CD4-positive, CD25-positive, alpha-beta regulatory T cell (primary cell): ENCODE results near the gene WDR45. TPM values are rescaled to one million over a fixed set of nuclear protein-coding genes. Genes with fewer than 3 reads are reported as not detected.

ENCODE experiments used
- ATAC-seq, 2 donors: fragments of 150-1000 bp; cut with Tn5 transposase; one replicate each; pipeline ENCODE4 v1.10.0; 2021; ENCODE audit warnings: low read depth in 2 of 2, moderate number of reproducible peaks in 2 of 2, moderate library complexity in 1 of 2
- DNase-seq, 3 donors: peaks; one replicate each; pipeline versions ENCODE4 v3.0.0 to v3.0.0-alpha.2; 2012 to 2022; ENCODE audit warnings: mixed read lengths in 1 of 3
- H3K27ac ChIP-seq: one replicate; pipeline ENCODE4 v1.7.0; 2013; ENCODE audit warnings: mild to moderate bottlenecking, low read length; ENCODE audit not compliant: insufficient read depth, poor library complexity, severe bottlenecking
- H3K27me3 ChIP-seq: one replicate; pipeline ENCODE4 v1.7.0; 2013; ENCODE audit warnings: low read length; ENCODE audit not compliant: control insufficient read depth, insufficient read depth
- H3K36me3 ChIP-seq: one replicate; pipeline ENCODE4 v1.7.0; 2013; ENCODE audit warnings: mild to moderate bottlenecking, low read length, moderate library complexity; ENCODE audit not compliant: control insufficient read depth, insufficient read depth
- H3K4me1 ChIP-seq: 2 replicates; pipeline ENCODE4 v1.7.0; 2013; ENCODE audit warnings: mild to moderate bottlenecking, low read length; ENCODE audit not compliant: insufficient read depth, control insufficient read depth, poor library complexity, severe bottlenecking
- H3K4me3 ChIP-seq: one replicate; pipeline ENCODE4 v1.7.0; 2013; ENCODE audit warnings: low read depth, mild to moderate bottlenecking, low read length, moderate library complexity
- H3K9me3 ChIP-seq, 2 experiments: 1 replicate in 1 of 2; 2 replicates in 1 of 2; pipeline ENCODE4 v1.7.0; 2013; ENCODE audit warnings: low read length in 2 of 2, mild to moderate bottlenecking in 1 of 2, moderate library complexity in 1 of 2; ENCODE audit not compliant: control insufficient read depth in 2 of 2
- H3K27ac Mint-ChIP-seq, 3 donors: one replicate each; pipeline ENCODE4 v1.8.0; 2020 to 2022; ENCODE audit warnings: mild to moderate bottlenecking in 3 of 3, mixed read lengths in 3 of 3, moderate library complexity in 2 of 3
- H3K27me3 Mint-ChIP-seq: one replicate; pipeline ENCODE4 v1.8.0; 2022; ENCODE audit warnings: mild to moderate bottlenecking, mixed read lengths
- H3K36me3 Mint-ChIP-seq: one replicate; pipeline ENCODE4 v1.8.0; 2020; ENCODE audit warnings: mixed read lengths
- H3K4me1 Mint-ChIP-seq, 4 donors: one replicate each; pipeline ENCODE4 v1.8.0; 2020 to 2022; ENCODE audit warnings: mixed read lengths in 4 of 4, mild to moderate bottlenecking in 1 of 4
- H3K4me3 Mint-ChIP-seq, 4 donors: one replicate each; pipeline ENCODE4 v1.8.0; 2020 to 2022; ENCODE audit warnings: mild to moderate bottlenecking in 4 of 4, mixed read lengths in 4 of 4, moderate library complexity in 3 of 4
- H3K9me3 Mint-ChIP-seq, 7 donors: one replicate each; pipeline ENCODE4 v1.8.0; 2020 to 2022; ENCODE audit warnings: mixed read lengths in 7 of 7, mild to moderate bottlenecking in 3 of 7, moderate library complexity in 2 of 7
- polyA plus RNA-seq, 4 donors: library from polyadenylated mRNA; unstranded; fragments of 300-500 nt; fragmentation: Illumina TruSeq; gene quantifications; one replicate each; pipeline ENCODE4 v1.2.3, GENCODE V29; 2021
- total RNA-seq: library from RNA; stranded (reverse); gene quantifications from one replicate; pipeline ENCODE4 v1.2.3, GENCODE V29; 2022

The WDR45 gene
- total and polyA plus RNA-seq, 5 donors from 2014 or later = 62.8 to 85.6 (median 68.3) TPM

DNA sequence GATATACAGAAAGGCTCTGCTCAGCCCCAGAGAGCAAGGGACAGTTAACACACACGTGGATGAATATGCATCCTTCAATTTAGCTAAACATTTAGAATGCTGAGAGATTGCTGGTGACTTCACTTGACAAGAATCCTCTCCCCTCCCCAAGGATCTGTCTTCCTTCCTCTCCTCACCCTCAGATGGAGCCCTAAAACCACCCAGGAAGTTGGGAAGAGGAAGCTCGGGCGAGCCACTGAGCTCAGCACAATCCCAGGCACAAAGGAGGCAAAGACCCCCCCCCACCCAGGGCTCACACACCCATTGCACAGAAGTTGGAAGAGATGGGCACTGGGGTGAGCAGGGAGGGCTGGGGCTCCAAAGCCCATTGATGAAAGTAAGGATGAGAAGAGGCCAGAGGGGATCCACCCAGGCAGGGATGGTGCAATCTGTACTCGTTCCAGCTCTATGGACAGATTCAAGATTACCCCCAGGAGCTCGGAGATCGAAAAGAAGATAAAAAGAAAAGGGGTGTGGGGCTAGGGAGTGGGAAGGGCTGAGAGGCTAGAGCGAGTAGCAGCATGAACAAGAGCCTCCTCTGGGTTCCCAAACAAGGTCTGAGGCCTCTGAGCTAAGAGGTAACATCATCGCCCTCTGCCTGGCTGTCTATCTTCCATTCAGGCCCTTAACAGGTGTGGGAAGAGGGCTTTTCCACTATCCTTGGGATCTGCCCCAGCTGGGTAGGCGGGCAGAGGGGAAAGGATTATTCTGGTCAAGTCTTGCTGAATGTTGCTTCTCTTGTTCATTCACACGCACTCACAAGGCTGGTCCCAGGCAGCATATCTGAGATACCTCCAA is 37.7 kb downstream of the WDR45 start:
- Mint-ChIP-seq H3K27me3 (no peaks in the 10 kb centered on the region), H3K27ac (peak overlapping the region; percentile 92 to 97 (median 95)), H3K4me3 (peak overlapping the region; percentile 89 to 97 (median 90)), H3K4me1 (peaks cover 0 to 40% (median 17%) of the 10 kb centered on the region in 4 donors), H3K9me3 (no peaks in the 10 kb centered on the region), H3K36me3 (peaks cover 10% of the 10 kb centered on the region)
- Histone ChIP-seq H3K4me3 (peak overlapping the region; percentile 83), H3K4me1 (peaks cover 32% of the 10 kb centered on the region), H3K27me3 (no peaks in the 10 kb centered on the region), H3K36me3 (peaks cover 15% of the 10 kb centered on the region), H3K27ac (peak overlapping the region; percentile 94), H3K9me3 (no peaks in the 10 kb centered on the region)
- no peak for ATAC-seq
- DNase-seq = peak in 2 of 3 donors; percentile 12 to 30

DNA sequence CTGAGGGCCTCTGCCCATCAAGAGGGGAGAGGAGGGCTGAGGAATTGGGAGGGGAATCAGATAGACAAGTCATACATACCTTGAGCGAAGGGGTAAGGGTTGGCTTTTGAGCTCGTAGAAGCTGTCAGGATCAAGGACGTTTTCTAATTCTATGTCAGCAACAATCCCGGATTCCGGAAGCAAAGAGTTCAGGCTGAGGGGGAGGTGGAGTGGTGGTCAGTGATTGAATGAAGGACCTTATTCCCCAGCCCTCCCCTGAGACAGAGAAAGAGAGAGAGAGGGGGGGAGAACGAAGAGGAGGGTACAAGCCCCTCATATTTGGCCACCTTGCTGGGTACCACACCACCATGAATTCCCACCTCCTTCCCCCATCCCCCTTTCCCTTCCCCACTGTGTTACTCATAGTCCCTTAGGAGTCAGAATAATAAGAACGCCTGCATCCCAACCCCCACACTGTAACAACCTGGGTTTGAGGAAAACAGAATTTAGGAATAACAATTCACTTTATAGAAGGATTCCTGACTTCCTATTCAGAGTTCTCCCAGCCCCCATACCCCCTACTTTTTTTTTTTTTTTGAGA is 39.2 kb downstream of the WDR45 start:
- Mint-ChIP-seq H3K27me3 (no peaks in the 10 kb centered on the region), H3K4me1 (peaks cover 0 to 40% (median 17%) of the 10 kb centered on the region in 4 donors), H3K9me3 (no peaks in the 10 kb centered on the region), H3K27ac (peak overlapping the region; percentile 51 to 73 (median 52)), H3K36me3 (peaks cover 10% of the 10 kb centered on the region), H3K4me3 (peak overlapping the region in 2 of 4 donors; percentile 57 to 89)
- peak overlapping the region; percentile 64 for H3K27ac ChIP-seq
- peak overlapping the region; percentile 7 for H3K4me3 ChIP-seq
- H3K4me1 ChIP-seq = peaks cover 32% of the 10 kb centered on the region
- no peaks in the 10 kb centered on the region for H3K9me3 ChIP-seq
- DNase-seq (no peak), ATAC-seq (no peak)
- H3K36me3 ChIP-seq = peaks cover 15% of the 10 kb centered on the region
- H3K27me3 ChIP-seq = no peaks in the 10 kb centered on the region

DNA sequence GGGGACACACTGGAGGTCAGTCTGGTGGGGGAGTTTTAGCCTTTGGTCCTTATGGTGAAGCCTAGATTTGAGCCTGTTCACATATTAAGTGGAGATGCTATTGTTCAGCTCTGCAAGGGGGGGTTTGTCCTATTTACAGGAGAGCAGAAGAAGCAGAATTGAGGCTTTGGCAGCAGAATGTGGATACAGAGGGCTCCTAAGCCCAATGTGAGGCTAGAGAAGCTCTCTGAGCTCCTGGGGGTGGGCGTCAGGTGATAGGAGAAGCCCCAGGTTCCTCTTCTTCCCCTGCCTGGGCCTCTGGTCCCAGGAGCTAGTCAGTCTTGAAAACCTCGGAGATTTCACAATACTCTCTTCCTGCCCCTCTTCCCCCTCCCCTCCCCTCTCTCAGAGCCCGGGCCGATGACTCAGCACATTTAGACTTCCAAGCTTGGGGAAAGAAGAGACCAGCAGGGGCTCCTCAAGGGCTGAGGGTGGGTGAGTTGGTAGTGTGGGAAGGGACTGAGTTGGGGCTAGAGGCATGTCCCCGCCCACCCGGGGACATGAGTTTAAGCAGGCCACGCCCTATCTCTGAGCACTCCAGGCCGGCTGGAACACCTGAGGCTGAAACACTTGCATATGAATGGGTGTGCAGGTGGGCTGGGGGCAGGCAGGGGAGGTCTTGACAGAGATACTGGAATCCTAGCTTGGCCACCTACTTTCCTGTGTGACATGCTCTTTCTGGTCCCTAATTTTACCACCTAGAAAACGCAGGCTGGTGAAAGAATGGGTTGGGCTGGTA is 39.9 kb downstream of the WDR45 start:
- Mint-ChIP-seq H3K27me3 (no peaks in the 10 kb centered on the region), H3K4me3 (peak overlapping the region; percentile 6 to 80 (median 54)), H3K36me3 (peaks cover 10% of the 10 kb centered on the region), H3K9me3 (no peaks in the 10 kb centered on the region), H3K27ac (peak overlapping the region; percentile 52 to 73 (median 68)), H3K4me1 (peaks cover 0 to 40% (median 17%) of the 10 kb centered on the region in 4 donors)
- H3K4me1 ChIP-seq = peaks cover 32% of the 10 kb centered on the region
- peaks cover 17% of the 10 kb centered on the region for H3K36me3 ChIP-seq
- H3K9me3 ChIP-seq = no peaks in the 10 kb centered on the region
- H3K27me3 ChIP-seq = no peaks in the 10 kb centered on the region
- H3K27ac ChIP-seq = peak overlapping the region; percentile 64
- peak overlapping the region; percentile 7 for H3K4me3 ChIP-seq
- ATAC-seq (no peak), DNase-seq (peak; percentile 21 to 59 (median 30))

DNA sequence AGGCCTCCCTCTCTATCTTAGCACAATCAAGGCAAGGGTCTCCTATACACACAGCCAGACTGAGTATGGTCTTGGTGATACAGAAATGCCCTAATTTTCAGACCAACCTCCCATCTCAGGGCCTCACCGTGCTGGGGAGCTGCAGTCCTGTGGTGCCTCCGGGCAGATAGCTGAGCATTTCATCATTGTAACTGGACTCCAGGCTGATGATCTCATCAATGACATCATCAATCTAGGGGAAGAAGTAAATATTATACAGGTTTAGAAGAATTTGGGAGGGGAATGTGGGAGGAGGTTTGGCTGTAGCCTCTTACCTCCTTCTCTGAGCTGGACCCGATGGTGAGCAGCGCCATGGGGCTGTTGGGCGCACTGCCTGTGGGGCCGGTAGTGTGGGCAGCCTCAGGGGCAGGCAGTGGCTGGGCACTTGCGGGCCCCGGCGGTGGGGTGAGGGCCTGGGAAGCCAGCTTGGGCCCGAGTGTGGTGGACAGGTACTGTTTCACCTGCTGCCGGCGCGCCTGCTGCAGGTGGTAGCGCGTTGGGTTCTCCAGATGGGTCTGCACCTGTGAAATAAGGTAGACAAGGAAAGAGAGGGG is 41.7 kb downstream of the WDR45 start:
- DNase-seq = no peak
- Histone ChIP-seq H3K4me3 (no peak overlapping the region), H3K4me1 (peaks cover 28% of the 10 kb centered on the region), H3K27ac (no peak overlapping the region), H3K9me3 (no peaks in the 10 kb centered on the region), H3K27me3 (no peaks in the 10 kb centered on the region), H3K36me3 (peaks cover 35% of the 10 kb centered on the region)
- no peak for ATAC-seq
- Mint-ChIP-seq H3K4me1 (peaks cover 0 to 33% (median 12%) of the 10 kb centered on the region in 4 donors), H3K36me3 (peaks cover 18% of the 10 kb centered on the region), H3K4me3 (peak overlapping the region in 1 of 4 donors; percentile 12), H3K27ac (peak overlapping the region in 1 of 3 donors; percentile 16), H3K9me3 (no peaks in the 10 kb centered on the region), H3K27me3 (no peaks in the 10 kb centered on the region)

DNA sequence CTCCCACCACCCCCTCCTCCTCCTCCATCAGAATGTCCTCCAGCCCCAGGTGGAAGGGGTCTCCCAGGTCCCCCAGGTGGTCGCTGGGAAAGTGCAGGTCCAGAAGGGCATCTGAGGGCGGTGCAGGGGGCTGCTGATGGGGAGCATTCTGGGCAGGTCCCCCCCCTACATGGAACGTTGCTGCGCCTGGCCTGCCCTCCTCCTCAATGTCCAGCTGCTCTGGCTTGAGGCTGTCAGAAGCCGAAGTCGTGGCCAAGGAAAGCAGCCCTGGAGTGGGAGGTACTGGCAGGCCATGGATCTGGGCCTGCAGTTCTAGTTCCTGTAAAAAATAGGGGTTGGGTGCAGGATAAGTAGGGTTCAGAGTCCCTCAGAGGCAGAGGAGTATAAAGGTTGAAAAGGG is 49.4 kb downstream of the WDR45 start:
- DNase-seq (no peak), ATAC-seq (no peak)
- Mint-ChIP-seq H3K27ac (peak overlapping the region in 1 of 3 donors; percentile 45), H3K36me3 (peaks cover 9% of the 10 kb centered on the region), H3K4me1 (peaks cover 0 to 2% (median 0%) of the 10 kb centered on the region in 4 donors), H3K27me3 (no peaks in the 10 kb centered on the region), H3K9me3 (peaks cover 0 to 2% (median 0%) of the 10 kb centered on the region in 7 donors), H3K4me3 (no peak overlapping the region)
- Histone ChIP-seq H3K27ac (no peak overlapping the region), H3K27me3 (no peaks in the 10 kb centered on the region), H3K4me3 (no peak overlapping the region), H3K4me1 (no peaks in the 10 kb centered on the region), H3K36me3 (peaks cover 26% of the 10 kb centered on the region), H3K9me3 (no peaks in the 10 kb centered on the region)

DNA sequence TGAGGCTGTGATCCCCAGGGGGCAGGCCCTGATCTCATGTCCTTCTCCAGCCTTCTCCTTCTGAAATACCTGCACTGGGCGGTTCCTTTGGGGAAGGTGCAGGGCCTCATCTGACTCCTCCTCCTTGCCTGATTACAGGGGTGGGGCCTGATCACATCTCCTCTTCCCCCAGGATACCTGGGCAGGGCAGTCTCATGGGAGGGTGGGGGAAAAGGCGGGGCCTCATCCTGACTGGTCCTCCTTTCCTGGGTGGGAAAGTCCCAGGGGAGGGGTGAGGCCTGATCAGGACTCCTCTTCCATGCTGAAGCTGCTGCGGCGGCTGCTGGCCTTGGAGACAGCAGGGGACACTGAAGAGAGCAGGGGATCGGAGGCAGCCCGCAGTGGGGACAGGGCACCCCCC is 49.8 kb downstream of the WDR45 start:
- peaks cover 9% of the 10 kb centered on the region for H3K36me3 Mint-ChIP-seq
- H3K4me3 Mint-ChIP-seq = no peak overlapping the region
- H3K9me3 Mint-ChIP-seq = peaks cover 0 to 2% (median 0%) of the 10 kb centered on the region in 7 donors
- peaks cover 26% of the 10 kb centered on the region for H3K36me3 ChIP-seq
- DNase-seq (no peak), ATAC-seq (no peak)
- H3K27ac Mint-ChIP-seq = no peak overlapping the region
- no peaks in the 10 kb centered on the region for H3K9me3 ChIP-seq
- peaks cover 0 to 2% (median 0%) of the 10 kb centered on the region in 4 donors for H3K4me1 Mint-ChIP-seq
- H3K4me3 ChIP-seq = no peak overlapping the region
- no peaks in the 10 kb centered on the region for H3K27me3 ChIP-seq
- H3K27ac ChIP-seq = no peak overlapping the region
- no peaks in the 10 kb centered on the region for H3K27me3 Mint-ChIP-seq
- no peaks in the 10 kb centered on the region for H3K4me1 ChIP-seq
